NCI-H2196 treated with DMSO at 0.1 percent for 48 hours (cell line): ENCODE data around the gene KLK15.

Source experiments
- DNase-seq: peaks from one replicate; lab custom pipeline; 2025; ENCODE audit not compliant: unreplicated experiment; lab: John Stamatoyannopoulos, UW

Gene KLK15

GRCh38 chr19:50843701-50844221 is 10.4 kb upstream of the KLK15 start:
- peak; percentile 8 for DNase-seq

GRCh38 chr19:50843205-50843604 is 9.8 kb upstream of the KLK15 start:
- no peak for DNase-seq

- no peak for DNase-seq
These were observed 8.8 kb upstream of the KLK15 start for GRCh38 chr19:50842130-50842529.

GRCh38 chr19:50839712-50840655 is 6.6 kb upstream of the KLK15 start:
- DNase-seq = no peak

GRCh38 chr19:50838239-50838638 is 4.9 kb upstream of the KLK15 start:
- no peak for DNase-seq

- no peak for DNase-seq
These were observed 3.9 kb upstream of the KLK15 start for GRCh38 chr19:50837300-50837699.

GRCh38 chr19:50836543-50837195 is 3.3 kb upstream of the KLK15 start:
- DNase-seq = no peak

GRCh38 chr19:50835785-50836542 is 2.6 kb upstream of the KLK15 start:
- peak; percentile 64 for DNase-seq

GRCh38 chr19:50835103-50835784 is 1.9 kb upstream of the KLK15 start:
- DNase-seq = no peak

- DNase-seq = no peak
These were observed 411 bp upstream of the KLK15 start for GRCh38 chr19:50833802-50834167.

- no peak for DNase-seq
These were observed 708 bp downstream of the KLK15 start for GRCh38 chr19:50832666-50833065.

- no peak for DNase-seq
These were observed 2.4 kb downstream of the KLK15 start for GRCh38 chr19:50831026-50831396.

- no peak for DNase-seq
These were observed 2.9 kb downstream of the KLK15 start for GRCh38 chr19:50830266-50831025.

GRCh38 chr19:50829801-50830200 is 3.6 kb downstream of the KLK15 start:
- no peak for DNase-seq

GRCh38 chr19:50827476-50827875 is 5.9 kb downstream of the KLK15 start:
- DNase-seq = no peak

- DNase-seq = no peak
These were observed 6.7 kb downstream of the KLK15 start for GRCh38 chr19:50826492-50827240.

GRCh38 chr19:50823389-50824042 is 9.9 kb downstream of the KLK15 start, which contains the start of gene KLK1:
TSS of gene KLK1 (minus strand) at chr19:50823787. CDS start at chr19:50823748, 39 bp downstream.
- no peak for DNase-seq

- DNase-seq = no peak
These were observed 10.6 kb downstream of the KLK15 start for GRCh38 chr19:50822661-50823208.
